Astrocyte of the spinal cord (primary cell): Measurements from ENCODE around the gene USP17L26.
"Not testable (repeated sequence)": the region's sequence is repeated elsewhere in the genome, so short reads cannot be mapped to it uniquely, and the experiment has no call there.

ENCODE experiments used
- DNase-seq: peaks from one replicate; pipeline ENCODE4 v3.0.0; 2011; ENCODE audit warnings: low read depth, low spot score
- H3K4me3 ChIP-seq: 2 replicates; pipeline ENCODE4 v1.5.1; 2011; ENCODE audit warnings: low read depth, mild to moderate bottlenecking, low read length, moderate library complexity
- CTCF ChIP-seq: IDR thresholded peaks from 2 replicates; pipeline ENCODE4 v1.5.1; 2012; ENCODE audit warnings: low read depth, mild to moderate bottlenecking, low read length, inconsistent platforms
- in situ Hi-C: cut with HindIII; loops from 2 replicates; pipeline ENCODE4 v1.10.0; 2017; ENCODE audit warnings: low sequenced_read_pairs

USP17L26 gene

GRCh38 chr4:9334358-9334757, at the start of gene USP17L26:
Gene USP17L26, plus strand, starts transcription at chr4:9334658. Its CDS starts 0 bp downstream, at chr4:9334658.
- in situ Hi-C loops: not testable (repeated sequence)

GRCh38 chr4:9324191-9324590, 10.3 kb upstream of the USP17L26 start:
- in situ Hi-C loops, DNase-seq, H3K4me3 ChIP-seq: not testable (repeated sequence)

More at GRCh38 chr4:9334358-9334757, at the start of gene USP17L26:
- DNase-seq, H3K4me3 ChIP-seq: not testable (repeated sequence)

- in situ Hi-C loops, H3K4me3 ChIP-seq, DNase-seq: not testable (repeated sequence)
Observed at GRCh38 chr4:9324865-9325264, 9.6 kb upstream of the USP17L26 start, which contains the start of gene USP17L24. Gene USP17L24, plus strand, starts transcription at chr4:9325165. Its CDS starts 0 bp downstream, at chr4:9325165.

- DNase-seq, H3K4me3 ChIP-seq, in situ Hi-C loops: not testable (repeated sequence)
Observed at GRCh38 chr4:9329611-9330010, 4.8 kb upstream of the USP17L26 start, which contains the start of gene USP17L25. Gene USP17L25, plus strand, starts transcription at chr4:9329911. Its CDS starts 0 bp downstream, at chr4:9329911.

- H3K4me3 ChIP-seq, DNase-seq, in situ Hi-C loops: not testable (repeated sequence)
Observed at GRCh38 chr4:9339103-9339502, 4.6 kb downstream of the USP17L26 start, which contains the start of gene USP17L5. Gene USP17L5, plus strand, starts transcription at chr4:9339403. Its CDS starts 0 bp downstream, at chr4:9339403.

GRCh38 chr4:9343848-9344247, 9.4 kb downstream of the USP17L26 start, which contains the start of gene USP17L27:
Gene USP17L27, plus strand, starts transcription at chr4:9344148. Its CDS starts 0 bp downstream, at chr4:9344148.
- in situ Hi-C loops, H3K4me3 ChIP-seq, DNase-seq: not testable (repeated sequence)

GRCh38 chr4:9348593-9348992, 14.1 kb downstream of the USP17L26 start, which contains the start of gene USP17L28:
Gene USP17L28, plus strand, starts transcription at chr4:9348893. Its CDS starts 0 bp downstream, at chr4:9348893.
- in situ Hi-C loops: not testable (repeated sequence)

GRCh38 chr4:9350866-9351265, 16.4 kb downstream of the USP17L26 start:
- H3K4me3 ChIP-seq, in situ Hi-C loops, DNase-seq: not testable (repeated sequence)

More at GRCh38 chr4:9348593-9348992, 14.1 kb downstream of the USP17L26 start, which contains the start of gene USP17L28:
- not testable (repeated sequence) for H3K4me3 ChIP-seq, DNase-seq

- DNase-seq, in situ Hi-C loops, H3K4me3 ChIP-seq: not testable (repeated sequence)
Observed at GRCh38 chr4:9353338-9353737, 18.9 kb downstream of the USP17L26 start, which contains the start of gene USP17L29. Gene USP17L29, plus strand, starts transcription at chr4:9353638. Its CDS starts 0 bp downstream, at chr4:9353638.

- H3K4me3 ChIP-seq, DNase-seq, in situ Hi-C loops: not testable (repeated sequence)
Observed at GRCh38 chr4:9362829-9363228, 28.4 kb downstream of the USP17L26 start, which contains the start of gene USP17L30. Gene USP17L30, plus strand, starts transcription at chr4:9363129. Its CDS starts 0 bp downstream, at chr4:9363129.

- H3K4me3 ChIP-seq, in situ Hi-C loops, DNase-seq: not testable (repeated sequence)
Observed at GRCh38 chr4:9379881-9380280, 45.4 kb downstream of the USP17L26 start.

- H3K4me3 ChIP-seq, in situ Hi-C loops, DNase-seq: not testable (repeated sequence)
Observed at GRCh38 chr4:9381012-9381534, 46.6 kb downstream of the USP17L26 start.

- DNase-seq: no peak
- in situ Hi-C loops: no loop called here
- no peak for TF ChIP-seq CTCF
- no peak overlapping the region for H3K4me3 ChIP-seq
Observed at GRCh38 chr4:9384126-9384525, 49.7 kb downstream of the USP17L26 start.
